CD4-positive, alpha-beta T cell treated with Interleukin-17A for 1 hour (primary cell): ENCODE measurements around the gene DSE.
"Not testable (repeated sequence)": the region's sequence is repeated elsewhere in the genome, so short reads cannot be mapped to it uniquely, and the experiment has no call there.

Experiments
- DNase-seq: peaks from one replicate; pipeline ENCODE4 v3.0.0-alpha.2; 2020

DSE gene

DNA sequence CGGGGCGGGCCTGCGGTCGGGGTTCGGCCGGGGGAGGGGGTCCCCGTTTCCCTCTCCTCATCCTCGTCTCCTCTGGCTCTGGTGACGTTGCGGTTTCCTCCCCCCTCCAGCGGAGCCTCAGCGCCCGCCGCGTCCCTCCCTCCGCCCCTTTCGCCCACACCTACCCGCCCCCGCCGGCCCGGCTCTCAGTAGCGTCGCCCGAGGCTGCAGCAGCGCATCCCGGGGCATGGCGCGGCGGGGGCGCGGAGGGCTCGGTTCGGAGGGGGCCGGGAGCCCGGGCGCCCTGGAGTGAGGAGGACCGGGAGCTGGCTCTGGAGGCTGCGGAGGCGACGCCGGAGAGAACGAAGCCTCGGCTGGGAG is at the start of gene DSE:
Gene DSE (plus strand): TSS at position 188 of the 360 bp plus-strand sequence. CDS start 28,304 bp downstream, outside the sequence.
- peak; percentile 77 for DNase-seq

DNA sequence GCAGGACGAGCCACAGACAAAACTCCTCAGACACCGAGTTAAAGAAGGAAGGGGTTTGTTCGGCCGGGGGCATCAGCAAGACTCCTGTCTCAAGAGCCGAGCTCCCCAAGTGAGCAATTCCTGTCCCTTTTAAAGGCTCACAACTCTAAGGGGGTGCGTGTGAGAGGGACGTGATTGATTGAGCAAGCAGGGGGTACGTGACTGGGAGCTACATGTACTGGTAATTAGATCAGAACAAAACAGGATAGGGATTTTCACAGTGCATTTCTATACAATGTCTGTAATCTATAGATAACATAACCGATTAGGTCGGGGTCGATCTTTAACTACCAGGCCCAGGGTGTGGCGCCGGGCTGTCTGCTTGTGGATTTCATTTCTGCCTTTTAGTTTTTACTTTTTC is 48.8 kb upstream of the DSE start:
- not testable (repeated sequence) for DNase-seq

DNA sequence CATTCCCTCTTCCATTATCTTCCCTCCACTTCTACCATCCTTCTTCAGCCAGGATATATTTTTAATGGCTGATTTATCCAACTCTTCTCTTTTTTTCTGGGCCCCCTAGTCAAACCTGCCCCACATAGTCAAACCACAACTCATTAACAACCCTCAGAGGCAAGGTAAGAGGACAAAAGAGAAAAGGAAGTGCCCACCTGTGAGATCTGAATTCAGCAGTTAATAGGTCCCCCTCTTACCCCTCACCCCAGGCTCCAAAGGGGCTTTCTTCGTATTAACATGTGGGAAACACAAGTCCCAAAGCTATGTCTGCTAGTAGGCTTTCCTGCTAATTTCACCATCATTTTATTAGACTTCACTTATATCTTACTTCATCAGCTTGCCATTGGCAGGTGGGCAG is 46.9 kb upstream of the DSE start:
- DNase-seq: no peak

- not testable (repeated sequence) for DNase-seq
These were observed 45.1 kb upstream of the DSE start for GRCh38 chr6:116325634-116326132.

- no peak for DNase-seq
These were observed 44.5 kb upstream of the DSE start for GRCh38 chr6:116326181-116326671.

GRCh38 chr6:116326996-116327395 is 43.8 kb upstream of the DSE start:
- no peak for DNase-seq

DNA sequence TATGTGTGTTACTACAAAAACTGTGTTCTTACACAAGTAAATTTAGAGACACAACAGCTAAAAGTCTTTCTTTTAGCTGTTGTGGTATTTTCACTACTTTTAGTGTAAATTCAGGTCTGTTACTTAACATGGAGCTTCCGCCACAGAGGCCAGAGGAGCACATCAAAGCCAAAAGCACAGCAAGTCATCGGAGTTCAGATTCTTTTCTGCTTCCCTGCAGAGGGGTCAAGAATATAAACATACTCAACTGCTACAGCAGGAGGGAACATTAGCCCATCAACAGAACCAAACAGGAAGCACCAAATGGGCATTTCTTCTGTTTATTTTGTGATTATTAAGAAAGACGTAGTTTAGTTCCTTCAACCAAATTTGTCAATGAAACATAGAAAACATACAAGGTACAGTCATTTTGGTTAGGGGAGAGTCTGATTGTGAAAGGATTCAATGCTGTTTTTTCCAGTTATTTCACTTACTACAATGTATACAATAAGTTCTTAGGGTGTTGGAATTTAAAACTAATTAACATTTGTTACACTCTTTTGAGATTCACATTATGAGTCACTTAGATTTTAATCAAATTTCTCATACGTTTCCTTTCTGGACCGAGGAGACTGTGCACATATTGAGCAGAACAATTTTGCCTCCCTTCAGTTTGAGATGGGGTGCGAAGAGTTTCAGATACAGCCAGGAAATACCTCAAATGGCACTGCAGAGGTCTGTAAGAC is 42.8 kb upstream of the DSE start:
- no peak for DNase-seq

GRCh38 chr6:116328528-116328903 is 42.2 kb upstream of the DSE start:
- no peak for DNase-seq

GRCh38 chr6:116329156-116329555 is 41.6 kb upstream of the DSE start:
- DNase-seq: no peak

- no peak for DNase-seq
These were observed 40.2 kb upstream of the DSE start for GRCh38 chr6:116330511-116330910.

DNA sequence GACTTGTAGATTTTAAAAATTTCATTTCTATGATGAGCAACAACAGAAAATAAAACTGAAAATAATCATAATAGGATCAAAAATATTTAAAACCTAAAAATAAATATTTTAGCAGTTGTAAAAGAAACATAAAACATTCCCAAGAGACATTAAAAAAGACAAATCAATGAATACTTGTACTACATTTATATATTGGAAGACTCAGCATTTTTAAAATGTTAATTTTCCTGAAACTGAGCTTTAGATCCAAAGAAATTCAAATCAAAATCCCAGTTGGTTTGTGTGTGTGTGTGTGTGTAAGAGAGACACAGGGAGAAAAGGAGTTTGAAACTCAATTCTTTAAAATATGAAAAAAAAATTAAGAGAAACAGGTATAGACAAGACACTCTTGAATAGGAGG is 38.7 kb upstream of the DSE start:
- no peak for DNase-seq

DNA sequence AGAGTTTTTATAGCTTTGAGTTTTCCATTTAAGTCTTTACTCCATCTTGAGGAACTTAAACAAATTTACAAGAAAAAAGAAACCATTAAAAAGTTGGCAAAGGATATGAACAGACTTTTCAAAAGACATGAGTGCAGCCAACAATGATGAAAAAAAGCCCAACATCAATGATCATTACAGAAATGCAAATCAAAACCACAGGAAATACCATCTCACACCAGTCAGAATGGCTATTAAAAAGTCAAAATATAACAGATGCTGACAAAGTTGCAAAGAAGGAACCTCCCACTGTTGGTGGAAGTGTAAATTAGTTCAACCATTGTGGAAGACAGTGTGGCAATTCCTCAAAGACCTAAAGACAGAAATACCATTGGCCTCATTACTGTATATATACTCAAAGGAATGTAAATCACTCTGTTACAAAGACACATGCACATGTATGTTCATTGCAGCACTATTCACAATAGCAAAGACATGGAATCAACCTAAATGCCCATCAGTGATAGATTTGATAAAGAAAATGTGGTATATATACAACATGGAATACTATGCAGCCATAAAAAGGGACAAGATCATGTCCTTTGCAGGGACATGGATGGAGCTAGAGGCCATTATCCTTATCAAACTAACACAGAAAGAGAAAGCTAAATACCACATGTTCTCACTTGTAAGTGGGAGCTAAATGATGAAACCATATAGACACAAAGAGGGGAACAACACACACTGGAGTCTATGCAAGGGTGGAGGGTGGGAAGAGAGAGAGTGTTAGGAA is 35.9 kb upstream of the DSE start:
- not testable (repeated sequence) for DNase-seq

DNA sequence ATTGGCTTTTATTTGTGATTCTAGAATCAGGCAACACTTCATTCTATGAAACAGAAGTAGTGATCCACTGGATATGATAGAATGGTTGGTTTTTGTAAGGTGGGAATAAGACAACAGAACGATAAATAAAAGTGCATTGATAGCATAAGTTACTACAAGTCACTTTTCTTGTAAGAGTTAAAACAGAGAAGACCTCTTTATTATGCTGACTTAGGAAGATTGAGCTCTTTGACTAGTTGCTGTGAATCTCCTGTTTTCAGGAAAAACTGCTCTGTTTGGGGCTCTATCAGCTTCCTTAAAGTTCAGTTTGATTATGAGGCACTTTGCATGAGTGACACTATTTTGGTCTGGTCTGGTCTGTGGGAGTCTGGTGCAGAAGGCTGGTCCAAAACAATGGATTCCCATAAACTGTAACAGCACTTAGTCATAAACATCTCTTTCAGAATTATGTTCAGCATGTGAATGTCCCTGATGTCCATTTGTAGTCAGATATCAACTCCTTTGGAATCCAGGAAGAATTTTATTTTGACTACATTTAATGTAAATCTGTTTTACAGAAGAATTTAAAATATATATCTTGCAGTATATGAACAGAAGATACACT is 35.0 kb upstream of the DSE start:
- DNase-seq: no peak

DNA sequence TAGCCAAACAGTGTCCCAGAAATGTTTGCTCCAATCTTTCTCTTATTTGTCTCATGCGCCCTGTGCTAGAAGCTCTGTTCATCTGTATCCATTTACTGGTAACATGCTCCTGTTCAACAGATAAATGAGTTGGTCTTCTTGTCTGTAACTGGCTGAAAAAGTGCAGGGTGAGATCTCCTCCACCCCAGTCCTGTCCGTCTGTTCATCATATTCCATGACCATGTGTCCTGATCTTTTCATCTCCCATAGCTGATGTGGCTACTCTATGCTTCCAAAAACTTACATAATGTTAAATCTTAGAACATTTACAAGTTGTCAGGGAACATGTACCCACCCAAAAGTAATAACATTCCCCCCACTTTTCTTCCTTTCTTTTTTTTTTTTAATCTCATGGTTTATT is 31.8 kb upstream of the DSE start:
- no peak for DNase-seq

- not testable (repeated sequence) for DNase-seq
These were observed 30.1 kb upstream of the DSE start for GRCh38 chr6:116340625-116341024.

DNA sequence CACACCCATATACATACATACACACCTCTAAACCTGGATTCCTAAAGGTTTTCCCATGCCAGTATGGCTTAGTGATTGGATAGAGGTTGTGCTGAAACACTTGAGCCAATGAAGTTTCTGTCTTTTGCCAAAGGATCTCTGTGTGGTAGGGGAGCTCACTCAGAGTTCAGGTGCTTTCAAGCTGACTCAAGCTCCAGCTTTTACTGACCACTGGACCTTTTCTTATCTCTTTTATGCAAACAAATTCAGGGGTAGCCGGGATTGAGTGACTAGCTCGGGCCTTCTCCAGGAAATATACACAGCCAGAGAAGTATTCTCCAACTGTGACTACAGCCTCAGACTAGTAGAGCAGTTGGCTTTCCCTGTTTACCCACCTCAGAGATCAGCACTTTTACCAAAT is 21.5 kb upstream of the DSE start:
- no peak for DNase-seq

DNA sequence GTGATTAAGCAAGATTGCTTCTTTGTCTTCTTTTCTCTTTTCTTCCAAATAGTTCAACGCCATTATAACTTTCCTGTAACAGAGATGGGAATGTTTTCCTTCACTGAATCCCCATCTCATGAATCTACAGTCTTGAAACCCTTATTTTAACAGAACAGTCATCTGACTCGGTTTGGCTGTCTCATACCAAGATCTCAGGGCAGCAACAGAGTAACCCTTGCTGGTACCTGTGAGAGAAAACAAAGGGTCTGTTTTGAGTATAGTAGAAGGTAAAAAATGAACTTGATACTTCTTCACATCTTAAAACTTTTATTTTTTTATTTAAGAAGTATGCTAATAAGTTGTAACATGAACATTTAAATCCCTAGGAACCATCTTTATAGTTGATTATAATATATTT is 19.6 kb upstream of the DSE start:
- no peak for DNase-seq

- DNase-seq: no peak
These were observed 18.0 kb upstream of the DSE start for GRCh38 chr6:116352515-116353471.

DNA sequence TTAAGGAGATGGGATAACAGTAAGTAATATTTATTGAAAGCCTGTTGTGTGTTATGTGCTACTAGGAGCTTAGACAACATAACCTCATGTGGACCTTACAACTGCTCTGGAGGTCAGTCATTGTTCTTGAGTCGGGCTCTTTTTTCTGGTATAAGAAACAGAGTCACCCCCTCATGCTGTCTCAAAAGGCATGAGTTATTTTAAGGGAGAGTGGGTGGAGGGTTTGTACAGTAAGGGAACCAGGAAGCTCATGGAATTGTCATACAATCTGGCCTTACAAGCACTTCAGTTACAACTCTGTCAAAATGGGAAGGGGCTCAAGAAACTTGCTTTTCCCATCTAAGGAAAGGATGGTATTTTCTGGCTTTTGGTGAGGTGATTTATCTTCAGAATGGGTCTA is 16.5 kb upstream of the DSE start:
- DNase-seq: no peak

DNA sequence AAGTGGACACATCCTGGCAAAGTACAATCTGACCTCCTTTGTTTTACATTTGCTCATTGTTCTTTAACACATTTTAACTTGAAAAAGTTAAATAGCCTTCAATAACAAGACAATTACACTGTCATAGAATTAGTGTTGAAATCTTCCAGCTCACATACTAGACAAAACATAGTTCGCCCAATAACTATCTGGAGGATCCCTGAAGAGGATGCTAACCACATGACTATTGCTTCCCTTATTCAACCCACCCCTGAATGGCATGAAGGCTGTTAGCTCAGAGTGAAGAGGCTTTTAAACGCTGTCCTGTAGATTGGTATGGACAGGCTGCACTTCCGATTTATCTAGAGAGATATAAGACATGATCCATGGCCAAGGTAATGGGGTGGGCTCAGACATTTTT is 15.0 kb upstream of the DSE start:
- DNase-seq: no peak

DNA sequence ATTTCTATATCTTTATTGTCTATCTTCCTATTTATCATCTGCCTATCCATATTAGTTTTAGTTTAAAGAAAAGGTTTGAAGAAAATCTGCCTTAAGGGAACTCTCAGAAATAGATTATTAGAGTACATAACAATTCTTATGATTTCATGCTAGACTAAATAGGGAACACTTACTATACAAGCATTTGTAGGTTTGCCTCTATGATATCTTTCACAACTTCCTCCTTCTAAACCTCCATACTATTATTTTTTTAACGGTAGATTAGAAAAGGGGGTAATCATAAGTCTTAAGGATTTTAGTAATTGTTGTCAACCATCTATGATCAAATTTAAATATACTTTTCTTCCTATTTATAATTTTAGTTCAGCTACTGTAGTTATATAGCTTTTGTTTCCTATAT is 11.6 kb upstream of the DSE start:
- no peak for DNase-seq

DNA sequence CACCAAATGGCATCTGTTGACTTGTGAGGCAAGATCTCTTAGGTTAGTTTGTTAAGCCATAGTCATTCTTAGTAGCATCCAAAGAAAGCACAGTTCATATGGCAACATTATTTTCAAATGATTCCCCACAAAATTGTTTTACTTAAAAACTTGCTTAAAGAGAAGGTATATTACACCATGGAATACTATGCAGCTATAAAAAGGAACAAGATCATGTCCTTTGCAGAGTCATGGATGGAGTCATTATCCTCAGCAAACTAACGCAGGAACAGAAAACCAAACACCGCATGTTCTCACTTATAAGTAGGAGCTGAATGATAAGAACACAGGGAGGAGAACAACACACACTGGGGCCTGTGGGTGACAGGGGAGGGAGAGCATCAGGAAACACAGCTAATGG is 10.9 kb upstream of the DSE start:
- no peak for DNase-seq

GRCh38 chr6:116362276-116362675 is 8.5 kb upstream of the DSE start:
- DNase-seq: no peak
